HUDEP-2 (cell line): ENCODE measurements around the gene GABRG3.
"Not testable (repeated sequence)": the region's sequence is repeated elsewhere in the genome, so short reads cannot be mapped to it uniquely, and the experiment has no call there.

ENCODE experiments used
- DNase-seq, 76 experiments: peaks; one replicate each; lab custom pipeline; 2025; ENCODE audit not compliant: unreplicated experiment in 76 of 76; lab: John Stamatoyannopoulos, UW

The GABRG3 gene

DNA sequence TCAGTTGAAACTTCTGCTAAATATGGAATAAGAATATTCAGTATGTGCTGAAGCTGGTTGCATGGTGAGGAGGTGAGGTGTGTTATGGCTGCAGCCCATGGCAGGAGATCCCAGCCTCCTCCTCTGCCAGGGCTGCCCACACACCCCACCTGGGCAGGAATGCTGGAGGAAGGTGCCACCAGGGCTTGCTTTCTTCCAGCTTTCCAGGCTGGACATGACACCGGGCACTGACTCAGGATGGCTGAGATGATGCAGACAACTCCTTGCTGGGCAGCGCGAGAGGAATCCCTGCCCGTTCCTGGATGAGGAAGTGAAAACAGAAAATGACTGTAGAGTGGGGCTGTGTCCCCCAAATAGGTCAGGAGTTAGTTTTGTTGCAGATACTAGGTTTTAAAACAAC is 14.1 kb downstream of the GABRG3 start:
- no peak for DNase-seq

- DNase-seq, result no peak
Measured at GRCh38 chr15:26996250-26996649, 25.3 kb downstream of the GABRG3 start.

DNA sequence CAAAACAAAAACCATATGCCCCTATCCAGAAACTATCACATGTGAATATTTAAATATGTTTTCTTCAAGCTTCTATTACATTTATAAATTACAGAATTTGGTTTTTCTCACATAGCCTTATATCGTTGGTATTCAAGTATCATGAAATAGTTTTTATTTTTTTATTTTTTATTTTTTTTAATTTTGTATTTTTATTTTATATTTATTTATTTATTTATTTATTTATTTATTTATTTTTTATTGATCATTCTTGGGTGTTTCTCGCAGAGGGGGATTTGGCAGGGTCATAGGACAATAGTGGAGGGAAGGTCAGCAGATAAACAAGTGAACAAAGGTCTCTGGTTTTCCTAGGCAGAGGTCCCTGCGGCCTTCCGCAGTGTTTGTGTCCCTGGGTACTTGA is 32.0 kb downstream of the GABRG3 start:
- DNase-seq, result not testable (repeated sequence)

- DNase-seq, result not testable (repeated sequence)
Measured at GRCh38 chr15:27004226-27004625, 33.2 kb downstream of the GABRG3 start.

DNA sequence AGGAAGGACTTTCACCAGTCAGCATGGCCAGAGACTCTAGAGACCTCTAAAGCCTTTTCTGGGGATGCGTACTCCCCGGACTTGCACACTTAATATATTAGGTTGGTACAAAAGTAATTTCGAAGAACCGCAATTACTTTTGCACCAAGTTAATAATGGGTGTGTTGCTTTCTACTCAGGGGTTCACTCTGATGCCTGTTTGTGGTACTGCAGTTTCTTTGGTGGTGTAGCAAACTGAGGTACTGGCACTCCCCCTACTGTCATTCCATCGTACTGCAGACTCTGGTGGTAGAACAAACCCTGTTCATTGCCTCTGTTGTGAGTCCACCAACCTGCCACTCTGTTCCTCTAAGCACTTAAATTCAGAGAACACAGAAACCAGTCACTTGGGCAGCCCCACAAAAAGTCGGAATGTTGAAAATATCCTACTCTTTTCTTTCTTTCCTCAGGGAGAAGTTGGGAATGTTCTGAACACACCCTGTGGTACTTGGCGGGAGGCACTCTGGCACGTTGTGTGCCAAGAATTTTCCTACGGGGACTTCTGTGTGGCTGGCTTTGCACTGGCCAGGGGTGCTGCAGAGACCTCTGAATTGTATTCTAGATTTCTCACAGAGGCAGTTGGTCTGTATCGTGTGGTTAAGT is 46.3 kb downstream of the GABRG3 start:
- DNase-seq, result peak in 69 of 76 experiments; percentile 3 to 84 (median 38)

- DNase-seq, result no peak
Measured at GRCh38 chr15:27019687-27020086, 48.7 kb downstream of the GABRG3 start.

DNA sequence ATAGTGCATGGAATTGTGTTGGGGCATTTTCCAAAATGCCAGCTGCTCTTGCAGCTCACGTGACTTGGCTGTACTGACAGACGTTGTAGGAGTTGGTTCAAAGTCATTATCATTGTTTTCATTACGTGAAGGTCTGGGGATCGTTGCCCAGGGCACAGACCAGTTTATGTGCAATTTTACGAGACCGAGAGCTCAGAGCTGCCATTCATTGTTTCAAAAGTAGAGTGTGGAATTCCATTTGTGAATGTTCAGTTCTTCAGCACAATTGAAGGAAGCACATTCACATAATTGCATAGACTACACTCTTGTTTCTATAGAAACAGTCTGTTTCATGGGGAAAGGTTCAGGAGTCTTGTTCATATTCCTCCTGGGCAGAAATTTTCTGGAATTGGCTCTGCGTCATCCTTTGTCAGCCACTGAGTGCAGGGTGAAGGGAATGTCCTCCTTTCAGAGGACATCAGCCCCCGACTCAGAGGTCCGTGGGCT is 54.5 kb downstream of the GABRG3 start:
- DNase-seq, result no peak

DNA sequence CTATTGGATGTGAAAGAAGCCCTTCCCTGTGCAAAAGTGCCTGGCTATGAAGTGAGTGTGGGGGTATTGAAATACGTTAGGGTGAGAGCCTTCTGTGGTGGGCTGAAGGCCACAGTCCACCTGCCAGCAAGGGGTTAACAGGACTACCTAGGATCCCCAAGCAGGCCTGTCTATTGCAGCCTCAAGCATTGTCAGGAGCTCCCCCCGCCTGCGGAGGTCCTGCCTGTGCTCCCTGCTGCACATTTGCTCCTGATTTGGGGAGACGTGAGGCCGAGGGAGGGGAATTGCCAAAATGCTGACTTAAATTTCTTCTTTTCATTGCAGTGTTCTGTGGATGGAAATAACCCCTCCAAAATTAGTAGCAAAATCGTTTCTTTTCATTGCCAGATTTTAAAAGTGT is 56.2 kb downstream of the GABRG3 start:
- DNase-seq, result no peak

DNA sequence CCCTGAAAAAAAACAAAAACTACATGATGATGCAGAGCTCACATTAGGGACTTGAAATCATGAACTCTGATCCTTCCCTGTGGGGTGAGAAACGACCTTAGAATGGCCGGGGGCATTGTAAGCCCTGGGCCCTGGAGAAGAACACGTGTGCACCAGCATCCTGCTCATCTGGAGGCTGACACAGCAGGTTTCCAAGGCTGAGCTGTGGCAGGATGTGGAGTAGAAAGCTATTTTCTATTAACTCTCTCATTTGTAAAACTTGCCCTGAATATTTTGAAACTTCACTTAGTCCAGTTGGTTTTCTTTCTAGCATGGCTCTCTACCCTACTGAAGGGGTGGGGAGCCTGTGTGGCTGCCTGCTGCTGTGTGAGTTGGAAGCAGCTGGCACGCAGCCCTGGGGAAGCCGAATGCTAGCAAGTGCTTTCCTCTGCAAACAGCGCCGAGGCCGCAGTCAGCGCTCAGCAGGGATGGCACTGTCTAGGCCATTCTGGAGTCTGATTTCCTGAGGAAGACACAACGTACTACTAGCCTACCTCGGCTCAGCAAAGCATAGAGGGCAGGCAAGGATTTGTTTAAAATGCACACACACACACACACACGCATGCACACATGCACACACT is 58.0 kb downstream of the GABRG3 start:
- DNase-seq, result no peak

- DNase-seq, result no peak
Measured at GRCh38 chr15:27036210-27036609, 65.2 kb downstream of the GABRG3 start.

DNA sequence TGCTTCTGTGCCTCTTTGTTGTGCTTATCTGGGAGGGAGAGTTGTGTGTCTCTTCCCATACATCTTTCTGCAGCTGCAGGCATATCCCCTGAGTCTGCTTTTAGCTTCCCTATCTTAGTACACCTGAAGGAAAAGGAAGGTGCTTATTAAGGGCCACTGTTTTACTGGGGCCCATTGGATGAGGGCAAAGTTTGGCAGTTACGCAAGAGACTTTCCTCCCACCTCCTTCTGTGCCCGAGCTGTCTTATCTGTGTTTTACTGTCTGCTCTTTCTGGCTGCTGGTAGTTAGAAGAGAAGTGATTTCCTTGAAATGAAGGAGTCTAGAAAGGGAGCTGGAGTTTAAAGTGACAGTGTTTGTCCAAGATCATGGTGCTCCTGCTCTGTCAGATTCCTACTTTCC is 66.5 kb downstream of the GABRG3 start:
- peak in 5 of 76 experiments; percentile 3 to 27 (median 15) for DNase-seq

- no peak for DNase-seq
Measured at GRCh38 chr15:27039152-27039551, 68.2 kb downstream of the GABRG3 start.

- DNase-seq, result no peak
Measured at GRCh38 chr15:27042230-27042629, 71.2 kb downstream of the GABRG3 start.

- DNase-seq, result no peak
Measured at GRCh38 chr15:27042646-27043045, 71.7 kb downstream of the GABRG3 start.

- no peak for DNase-seq
Measured at GRCh38 chr15:27043770-27044169, 72.8 kb downstream of the GABRG3 start.

GRCh38 chr15:27045796-27046195 is 74.8 kb downstream of the GABRG3 start:
- no peak for DNase-seq

DNA sequence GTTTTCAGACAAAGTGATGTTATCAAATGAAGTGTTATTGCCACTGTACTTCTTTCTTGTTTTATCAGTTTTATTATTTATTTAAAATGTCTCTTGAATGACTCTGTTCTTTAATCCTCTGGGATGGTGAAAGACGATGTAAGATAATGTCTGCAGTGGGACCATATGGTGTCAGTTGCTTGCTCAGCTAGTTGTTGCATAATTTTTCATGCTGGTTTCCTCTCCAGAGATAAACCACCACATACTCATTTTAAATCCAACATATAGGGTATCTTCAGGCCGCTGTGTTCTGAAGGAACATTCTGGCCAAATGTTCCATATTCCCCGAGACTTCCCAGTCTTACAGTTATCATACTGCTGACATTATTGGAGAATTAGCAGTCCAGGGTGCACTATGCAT is 75.9 kb downstream of the GABRG3 start:
- DNase-seq, result no peak

- DNase-seq, result no peak
Measured at GRCh38 chr15:27050163-27050562, 79.2 kb downstream of the GABRG3 start.

GRCh38 chr15:27054426-27054825 is 83.4 kb downstream of the GABRG3 start:
- no peak for DNase-seq

DNA sequence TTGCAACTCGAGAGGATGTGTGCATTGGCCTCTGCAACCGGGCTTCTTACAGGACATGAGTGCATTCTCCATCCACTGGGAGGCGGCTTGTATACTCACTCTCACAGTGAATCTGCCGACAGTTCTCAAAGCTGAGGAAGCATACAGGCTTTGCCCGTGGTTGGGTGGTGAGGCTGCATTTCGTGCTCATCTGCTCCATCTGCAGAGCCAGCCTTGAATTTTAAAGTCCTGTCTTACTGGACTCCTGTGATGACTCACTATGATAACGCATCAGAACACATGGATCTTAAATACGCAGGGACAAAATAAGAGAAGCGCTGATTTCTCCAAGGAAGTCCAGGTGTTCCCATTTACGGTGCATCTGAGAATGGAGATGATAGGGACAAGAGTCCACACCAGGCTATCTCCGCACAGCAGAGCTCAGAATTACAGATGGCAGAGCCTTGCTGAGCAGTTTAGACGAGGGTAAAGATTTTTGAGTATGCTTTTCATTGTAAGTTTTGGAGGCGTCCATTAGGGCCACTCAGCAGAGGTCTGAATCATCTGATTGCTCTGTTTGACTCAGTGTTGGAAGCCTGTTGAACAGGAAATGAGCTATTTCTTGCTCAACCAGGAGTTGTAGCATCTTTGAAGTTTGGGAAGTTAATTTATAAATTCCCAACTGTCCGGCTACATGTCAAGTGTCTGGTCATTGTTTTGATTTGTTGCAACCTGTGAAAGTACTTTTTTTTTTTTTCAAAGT is 87.1 kb downstream of the GABRG3 start:
- DNase-seq, result no peak

- DNase-seq, result no peak
Measured at GRCh38 chr15:27058939-27059338, 88.0 kb downstream of the GABRG3 start.
